HepG2 (cell line): ENCODE data around the gene FIBP. TPM values are rescaled to one million over a fixed set of nuclear protein-coding genes. Genes with fewer than 3 reads are reported as not detected.

ENCODE experiments used
- ADNP ChIP-seq: sonication (generic); formaldehyde crosslinking; IDR thresholded peaks from 2 replicates; pipeline ENCODE4 v1.4.0; 2020; ENCODE audit warnings: missing genetic modification reagents
- BRF2 ChIP-seq: sonication (generic); formaldehyde crosslinking; IDR thresholded peaks from 2 replicates; pipeline ENCODE4 v1.8.1; 2022; ENCODE audit warnings: mild to moderate bottlenecking, missing genetic modification reagents
- CENPX ChIP-seq: sonication (generic); formaldehyde crosslinking; IDR thresholded peaks from 2 replicates; pipeline ENCODE4 v1.9.0; 2021; ENCODE audit warnings: mild to moderate bottlenecking, missing genetic modification reagents, moderate library complexity
- CREB1 ChIP-seq, 2 experiments: fragments of 450-650 bp in 1 of 2; IDR thresholded peaks; 2 replicates each; pipeline ENCODE4 v1.6.1; 2016 to 2017; ENCODE audit warnings: control low read depth in 1 of 2, mild to moderate bottlenecking in 1 of 2, missing compliant biosample characterization in 1 of 2, missing genetic modification characterization in 1 of 2
- DR1 ChIP-seq: sonication (generic); formaldehyde crosslinking; IDR thresholded peaks from 2 replicates; pipeline ENCODE4 v1.8.0; 2021; ENCODE audit warnings: mild to moderate bottlenecking, missing genetic modification reagents, inconsistent platforms
- IRF2 ChIP-seq: IDR thresholded peaks from 2 replicates; pipeline ENCODE4 v1.6.1; 2018; ENCODE audit warnings: missing genetic modification reagents, missing compliant biosample characterization
- KLF6 ChIP-seq: IDR thresholded peaks from 2 replicates; pipeline ENCODE4 v1.8.0; 2016; ENCODE audit warnings: missing biosample characterization, missing genetic modification reagents
- MAZ ChIP-seq, 2 experiments: sonication (generic) in 1 of 2; formaldehyde crosslinking in 1 of 2; IDR thresholded peaks; 2 replicates each; pipeline versions ENCODE4 v1.5.0 to v1.6.1; 2012 to 2020; ENCODE audit warnings: low read depth in 2 of 2, mild to moderate bottlenecking in 2 of 2, borderline replicate concordance in 1 of 2, improper control_type of control experiment in 1 of 2, low read length in 1 of 2, missing genetic modification reagents in 1 of 2, moderate library complexity in 1 of 2
- NFYB ChIP-seq: sonication (generic); formaldehyde crosslinking; IDR thresholded peaks from 2 replicates; pipeline ENCODE4 v1.4.0; 2020; ENCODE audit warnings: missing genetic modification reagents
- NKX3-1 ChIP-seq: sonication (generic); formaldehyde crosslinking; IDR thresholded peaks from 2 replicates; pipeline ENCODE4 v1.5.0; 2020; ENCODE audit warnings: missing genetic modification reagents
- PITX1 ChIP-seq: sonication (generic); formaldehyde crosslinking; IDR thresholded peaks from 2 replicates; pipeline ENCODE4 v1.5.1; 2020; ENCODE audit warnings: mild to moderate bottlenecking, missing genetic modification reagents
- ZC3H13 ChIP-seq: sonication (generic); formaldehyde crosslinking; IDR thresholded peaks from 2 replicates; pipeline ENCODE4 v1.8.1; 2023; ENCODE audit warnings: mild to moderate bottlenecking, missing genetic modification reagents, moderate library complexity
- ZFX ChIP-seq: sonication (generic); formaldehyde crosslinking; IDR thresholded peaks from 2 replicates; pipeline ENCODE4 v1.4.0; 2020; ENCODE audit warnings: mild to moderate bottlenecking, low read depth, missing genetic modification reagents, moderate library complexity
- ZMYM4 ChIP-seq: sonication (generic); formaldehyde crosslinking; IDR thresholded peaks from 2 replicates; pipeline ENCODE4 v1.8.1; 2023; ENCODE audit warnings: mild to moderate bottlenecking, missing genetic modification reagents
- ZNF136 ChIP-seq: sonication (generic); formaldehyde crosslinking; IDR thresholded peaks from 2 replicates; pipeline ENCODE4 v1.8.1; 2022; ENCODE audit warnings: low read depth, mild to moderate bottlenecking, moderate library complexity, missing genetic modification reagents
- ZNF331 ChIP-seq: sonication (generic); formaldehyde crosslinking; IDR thresholded peaks from 2 replicates; pipeline ENCODE4 v1.4.0; 2020; ENCODE audit warnings: missing genetic modification reagents
- ZNF33B ChIP-seq: sonication (generic); formaldehyde crosslinking; IDR thresholded peaks from 2 replicates; pipeline ENCODE4 v1.5.1; 2020; ENCODE audit warnings: mild to moderate bottlenecking, missing genetic modification reagents
- ZNF432 ChIP-seq: sonication (generic); formaldehyde crosslinking; IDR thresholded peaks from 2 replicates; pipeline ENCODE4 v1.5.0; 2020; ENCODE audit warnings: missing genetic modification reagents, mild to moderate bottlenecking, borderline replicate concordance
- ZNF800 ChIP-seq: sonication (generic); formaldehyde crosslinking; IDR thresholded peaks from 2 replicates; pipeline ENCODE4 v1.4.0; 2020; ENCODE audit warnings: missing genetic modification reagents
- ZNF850 ChIP-seq: sonication (generic); formaldehyde crosslinking; conservative IDR thresholded peaks from 2 replicates; pipeline ENCODE4 v1.9.0; 2021; ENCODE audit warnings: mild to moderate bottlenecking, missing genetic modification reagents
- polyA plus RNA-seq, 8 experiments: library from polyadenylated mRNA; depleted of rRNA in 3 of 8; stranded (reverse) in 7 of 8; unstranded in 1 of 8; fragments of >200 nt; fragmentation: Illumina TruSeq in 4 of 8; extraction: Trizol in 4 of 8; gene quantifications; 2 replicates each; pipeline versions ENCODE4 v1.2.1 to v1.2.3, GENCODE V29; 2011 to 2016; ENCODE audit warnings: low read depth in 4 of 8, missing spikeins in 1 of 8, mixed read lengths in 1 of 8; ENCODE audit not compliant: insufficient read depth in 1 of 8
- total RNA-seq, 5 experiments: library from RNA; depleted of rRNA; stranded (reverse); fragments of >200 nt; fragmentation: Illumina TruSeq; extraction: Trizol; gene quantifications; 2 replicates each; pipeline ENCODE4 v1.2.3, GENCODE V29; 2016; ENCODE audit warnings: low read depth in 1 of 5
- TF ChIP-seq, protein P1 (sequence below): sonication (generic); formaldehyde crosslinking; IDR thresholded peaks from 2 replicates; pipeline ENCODE4 v1.4.0; 2020; ENCODE audit warnings: mild to moderate bottlenecking, missing genetic modification reagents, borderline replicate concordance

The FIBP gene
- total and polyA plus RNA-seq, 2 of the 13 experiments (the other 11 are each of a cell fraction or from before 2014, with no cell fraction given): 42.9 to 62.1 TPM

DNA sequence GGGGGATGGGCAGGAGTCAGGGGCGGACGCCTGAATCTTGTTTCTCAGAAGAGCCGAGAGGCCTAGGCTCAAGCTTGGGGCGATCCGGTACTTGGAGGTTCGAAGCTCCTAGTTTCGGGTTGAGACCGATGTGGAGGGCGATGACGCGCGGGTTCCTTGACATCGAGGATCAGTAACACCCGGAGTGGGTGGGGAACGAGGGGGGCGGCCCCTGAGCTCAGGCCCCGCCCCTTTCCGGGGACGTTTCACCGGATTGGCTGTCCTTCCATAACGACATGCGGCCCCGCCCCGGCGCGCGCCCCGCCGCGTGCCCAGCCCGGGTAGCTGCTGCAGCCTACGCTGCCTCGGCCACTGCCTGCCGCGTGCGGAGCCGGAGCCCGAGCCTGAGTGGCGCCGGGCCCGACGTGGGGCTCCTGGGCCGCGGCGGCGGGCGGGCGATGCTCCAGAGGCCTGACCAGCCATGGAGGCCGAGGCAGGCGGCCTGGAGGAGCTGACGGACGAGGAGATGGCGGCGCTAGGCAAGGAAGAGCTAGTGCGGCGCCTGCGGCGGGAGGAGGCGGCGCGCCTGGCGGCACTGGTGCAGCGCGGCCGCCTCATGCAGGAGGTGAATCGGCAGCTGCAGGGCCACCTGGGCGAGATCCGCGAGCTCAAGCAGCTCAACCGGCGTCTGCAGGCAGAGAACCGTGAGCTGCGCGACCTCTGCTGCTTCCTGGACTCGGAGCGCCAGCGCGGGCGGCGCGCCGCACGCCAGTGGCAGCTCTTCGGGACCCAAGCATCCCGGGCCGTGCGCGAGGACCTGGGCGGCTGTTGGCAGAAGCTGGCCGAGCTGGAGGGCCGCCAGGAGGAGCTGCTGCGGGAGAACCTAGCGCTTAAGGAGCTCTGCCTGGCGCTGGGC is 2.3 kb upstream of the FIBP start, which contains the start of gene CCDC85B (continued):
- TF ChIP-seq ZNF800 (CRISPR knock-in tag) (peak; percentile 74; the same call in 1 of the 2 replicates), ZC3H13 (CRISPR knock-in tag) (no peak), DR1 (CRISPR knock-in tag) (peak; percentile 57), NKX3-1 (CRISPR knock-in tag) (peak; percentile 72; the same call in 1 of the 2 replicates), KLF6 (peak; percentile 88; the same call in 1 of the 2 replicates), ZNF432 (CRISPR knock-in tag) (no peak), BRF2 (CRISPR knock-in tag) (peak; percentile 92), CREB1 (IDR thresholded peaks at IDR 0.05) (peak; percentile 52; the same call in 1 of the 2 replicates), CREB1 (CRISPR knock-in tag; IDR thresholded peaks at IDR 0.05) (no peak), ZMYM4 (peak; percentile 33; the same call in 1 of the 2 replicates), MAZ (IDR thresholded peaks at IDR 0.05; ENCODE audit: borderline replicate concordance, low read depth, low read length) (peak; percentile 40), MAZ (CRISPR knock-in tag; IDR thresholded peaks at IDR 0.05; ENCODE audit: low read depth) (peak; percentile 96), IRF2 (CRISPR knock-in tag) (no peak; the same call in 1 of the 2 replicates), ZNF850 (CRISPR knock-in tag) (0 out of 2 replicates have a peak, but pooled peaks have one; percentile 19), NFYB (CRISPR knock-in tag) (peak; percentile 69), ZNF136 (CRISPR knock-in tag) (no peak; the same call in 1 of the 2 replicates), ADNP (CRISPR knock-in tag) (no peak), CENPX (CRISPR knock-in tag) (no peak), ZNF33B (CRISPR knock-in tag) (no peak), ZFX (CRISPR knock-in tag) (peak; percentile 89), PITX1 (CRISPR knock-in tag) (no peak), ZNF331 (no peak; the same call in 1 of the 2 replicates)
- TF ChIP-seq, protein P1, sequence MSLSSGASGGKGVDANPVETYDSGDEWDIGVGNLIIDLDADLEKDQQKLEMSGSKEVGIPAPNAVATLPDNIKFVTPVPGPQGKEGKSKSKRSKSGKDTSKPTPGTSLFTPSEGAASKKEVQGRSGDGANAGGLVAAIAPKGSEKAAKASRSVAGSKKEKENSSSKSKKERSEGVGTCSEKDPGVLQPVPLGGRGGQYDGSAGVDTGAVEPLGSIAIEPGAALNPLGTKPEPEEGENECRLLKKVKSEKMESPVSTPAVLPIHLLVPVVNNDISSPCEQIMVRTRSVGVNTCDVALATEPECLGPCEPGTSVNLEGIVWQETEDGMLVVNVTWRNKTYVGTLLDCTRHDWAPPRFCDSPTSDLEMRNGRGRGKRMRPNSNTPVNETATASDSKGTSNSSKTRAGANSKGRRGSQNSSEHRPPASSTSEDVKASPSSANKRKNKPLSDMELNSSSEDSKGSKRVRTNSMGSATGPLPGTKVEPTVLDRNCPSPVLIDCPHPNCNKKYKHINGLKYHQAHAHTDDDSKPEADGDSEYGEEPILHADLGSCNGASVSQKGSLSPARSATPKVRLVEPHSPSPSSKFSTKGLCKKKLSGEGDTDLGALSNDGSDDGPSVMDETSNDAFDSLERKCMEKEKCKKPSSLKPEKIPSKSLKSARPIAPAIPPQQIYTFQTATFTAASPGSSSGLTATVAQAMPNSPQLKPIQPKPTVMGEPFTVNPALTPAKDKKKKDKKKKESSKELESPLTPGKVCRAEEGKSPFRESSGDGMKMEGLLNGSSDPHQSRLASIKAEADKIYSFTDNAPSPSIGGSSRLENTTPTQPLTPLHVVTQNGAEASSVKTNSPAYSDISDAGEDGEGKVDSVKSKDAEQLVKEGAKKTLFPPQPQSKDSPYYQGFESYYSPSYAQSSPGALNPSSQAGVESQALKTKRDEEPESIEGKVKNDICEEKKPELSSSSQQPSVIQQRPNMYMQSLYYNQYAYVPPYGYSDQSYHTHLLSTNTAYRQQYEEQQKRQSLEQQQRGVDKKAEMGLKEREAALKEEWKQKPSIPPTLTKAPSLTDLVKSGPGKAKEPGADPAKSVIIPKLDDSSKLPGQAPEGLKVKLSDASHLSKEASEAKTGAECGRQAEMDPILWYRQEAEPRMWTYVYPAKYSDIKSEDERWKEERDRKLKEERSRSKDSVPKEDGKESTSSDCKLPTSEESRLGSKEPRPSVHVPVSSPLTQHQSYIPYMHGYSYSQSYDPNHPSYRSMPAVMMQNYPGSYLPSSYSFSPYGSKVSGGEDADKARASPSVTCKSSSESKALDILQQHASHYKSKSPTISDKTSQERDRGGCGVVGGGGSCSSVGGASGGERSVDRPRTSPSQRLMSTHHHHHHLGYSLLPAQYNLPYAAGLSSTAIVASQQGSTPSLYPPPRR: no peak
